Measurements from ENCODE around the gene ARL5A. TPM values are rescaled to one million over a fixed set of nuclear protein-coding genes. Genes with fewer than 3 reads are reported as not detected.

Gene ARL5A
- total and polyA plus RNA-seq, 12 donors: 8.3 to 99.0 (median 53.2) TPM

DNA sequence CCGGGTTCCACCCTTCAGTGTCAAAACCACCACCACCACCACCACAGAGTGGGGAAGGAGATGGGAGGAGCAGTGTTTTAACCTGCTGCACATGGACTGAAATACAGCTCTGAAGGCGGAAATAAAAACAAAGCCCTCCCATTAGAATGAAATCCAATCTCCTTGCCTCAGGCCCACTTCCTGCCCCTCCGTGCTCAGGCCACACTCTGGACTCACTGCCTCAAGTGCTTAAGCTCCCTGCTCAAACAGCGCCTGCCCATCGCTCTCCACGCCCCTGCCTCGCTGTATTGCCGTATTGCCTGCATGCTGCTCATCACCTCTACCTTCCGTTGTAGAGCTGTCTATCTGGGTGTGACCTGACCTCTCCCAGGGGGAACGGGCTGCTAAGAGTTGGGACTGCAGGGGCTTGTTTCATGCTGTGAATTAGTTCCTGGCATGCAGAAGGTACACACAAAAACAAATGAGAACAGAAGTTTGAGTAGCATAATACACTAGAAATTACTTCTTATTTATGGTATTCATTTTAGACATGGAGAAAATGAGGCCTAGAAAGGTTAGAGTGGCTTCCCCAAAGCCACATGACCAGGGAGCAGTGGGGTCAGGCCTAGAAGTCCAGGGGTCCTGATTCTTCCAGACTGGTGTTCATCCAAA, 62.3 kb downstream of the ARL5A start:
- intact Hi-C loops (cut with DNase I): no loop called here
- no peaks in the 10 kb centered on the region for H3K9me3 ChIP-seq (replicated peaks in 1 of 3)
- TF ChIP-seq, protein P1, sequence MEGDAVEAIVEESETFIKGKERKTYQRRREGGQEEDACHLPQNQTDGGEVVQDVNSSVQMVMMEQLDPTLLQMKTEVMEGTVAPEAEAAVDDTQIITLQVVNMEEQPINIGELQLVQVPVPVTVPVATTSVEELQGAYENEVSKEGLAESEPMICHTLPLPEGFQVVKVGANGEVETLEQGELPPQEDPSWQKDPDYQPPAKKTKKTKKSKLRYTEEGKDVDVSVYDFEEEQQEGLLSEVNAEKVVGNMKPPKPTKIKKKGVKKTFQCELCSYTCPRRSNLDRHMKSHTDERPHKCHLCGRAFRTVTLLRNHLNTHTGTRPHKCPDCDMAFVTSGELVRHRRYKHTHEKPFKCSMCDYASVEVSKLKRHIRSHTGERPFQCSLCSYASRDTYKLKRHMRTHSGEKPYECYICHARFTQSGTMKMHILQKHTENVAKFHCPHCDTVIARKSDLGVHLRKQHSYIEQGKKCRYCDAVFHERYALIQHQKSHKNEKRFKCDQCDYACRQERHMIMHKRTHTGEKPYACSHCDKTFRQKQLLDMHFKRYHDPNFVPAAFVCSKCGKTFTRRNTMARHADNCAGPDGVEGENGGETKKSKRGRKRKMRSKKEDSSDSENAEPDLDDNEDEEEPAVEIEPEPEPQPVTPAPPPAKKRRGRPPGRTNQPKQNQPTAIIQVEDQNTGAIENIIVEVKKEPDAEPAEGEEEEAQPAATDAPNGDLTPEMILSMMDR (IDR thresholded peaks at IDR 0.05): no peak
- no peak for TF ChIP-seq POLR2A (IDR thresholded peaks at IDR 0.05)
- peaks cover 0 to 8% of the 10 kb centered on the region in 2 donors for H3K4me1 ChIP-seq (replicated peaks in 1 of 2)
- H3K36me3 ChIP-seq (replicated peaks in 1 of 2): peaks cover 0 to 4% of the 10 kb centered on the region in 2 donors
- WGBS, 4 donors: 87 to 92% (median 91%) methylated on average over 10 of the region's 10 CpGs
- no peaks in the 10 kb centered on the region for H3K27me3 ChIP-seq
- H3K27ac ChIP-seq: no peak overlapping the region
- DNase-seq: no peak
- H3K4me3 ChIP-seq: no peak overlapping the region

DNA sequence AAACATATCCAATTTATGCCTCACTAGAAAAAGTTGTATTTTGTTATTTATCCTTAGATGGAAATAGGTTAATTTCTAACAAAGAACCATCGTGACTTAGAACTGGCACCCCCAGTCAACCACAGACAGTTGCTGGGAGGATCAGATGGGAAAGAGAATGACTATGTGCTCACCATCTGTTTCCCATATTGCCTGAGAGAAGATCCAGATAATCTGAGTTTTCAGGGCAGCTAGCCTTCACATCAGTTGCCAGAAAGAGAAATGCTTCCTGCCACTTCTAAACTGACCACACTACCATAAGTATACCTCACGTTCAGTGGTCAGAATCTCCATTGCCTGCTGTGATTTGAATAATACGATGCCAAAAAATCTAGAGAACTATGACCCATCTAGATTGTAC, 65.5 kb downstream of the ARL5A start:
- no peak for TF ChIP-seq POLR2A (IDR thresholded peaks at IDR 0.05)
- TF ChIP-seq, protein P1 (IDR thresholded peaks at IDR 0.05): no peak
- intact Hi-C loops (cut with DNase I): no loop called here
- no peak overlapping the region for H3K27ac ChIP-seq
- 54 to 59% (median 57%) methylated on average over 3 of the region's 3 CpGs for WGBS, 4 donors
- no peaks in the 10 kb centered on the region for H3K9me3 ChIP-seq (replicated peaks in 1 of 3)
- H3K4me3 ChIP-seq: no peak overlapping the region
- H3K36me3 ChIP-seq (replicated peaks in 1 of 2): peaks cover 0 to 4% of the 10 kb centered on the region in 2 donors
- no peak for DNase-seq
- H3K4me1 ChIP-seq (replicated peaks in 1 of 2): peaks cover 0 to 8% of the 10 kb centered on the region in 2 donors
- no peaks in the 10 kb centered on the region for H3K27me3 ChIP-seq

DNA sequence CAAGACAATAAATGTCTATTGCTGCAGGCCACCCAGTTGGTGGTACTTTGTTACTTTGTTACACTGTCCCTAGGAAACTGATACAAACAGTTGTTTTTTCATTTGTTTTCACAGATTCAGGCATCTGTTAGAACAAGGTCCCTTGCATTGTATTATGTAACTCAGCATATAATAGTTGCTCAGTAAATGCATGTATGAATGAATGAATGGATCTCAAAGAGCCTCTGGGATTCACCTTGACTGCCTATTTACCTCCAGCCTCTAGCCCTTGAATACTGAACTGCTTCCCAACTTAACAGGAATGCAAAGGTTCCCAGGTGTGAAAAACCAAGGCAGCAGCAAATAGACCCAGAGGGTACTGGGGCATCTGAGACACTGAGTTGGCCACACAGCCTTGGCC, 66.5 kb downstream of the ARL5A start:
- Histone ChIP-seq H3K27ac (no peak overlapping the region), H3K9me3 (replicated peaks in 1 of 3) (no peaks in the 10 kb centered on the region), H3K27me3 (no peaks in the 10 kb centered on the region), H3K4me3 (no peak overlapping the region), H3K36me3 (replicated peaks in 1 of 2) (peaks cover 0 to 2% of the 10 kb centered on the region in 2 donors), H3K4me1 (replicated peaks in 1 of 2) (peaks cover 0 to 3% of the 10 kb centered on the region in 2 donors)
- DNase-seq: no peak
- intact Hi-C loops (cut with DNase I): no loop called here
- TF ChIP-seq, protein P1 (IDR thresholded peaks at IDR 0.05): no peak
- TF ChIP-seq POLR2A (IDR thresholded peaks at IDR 0.05): no peak

DNA sequence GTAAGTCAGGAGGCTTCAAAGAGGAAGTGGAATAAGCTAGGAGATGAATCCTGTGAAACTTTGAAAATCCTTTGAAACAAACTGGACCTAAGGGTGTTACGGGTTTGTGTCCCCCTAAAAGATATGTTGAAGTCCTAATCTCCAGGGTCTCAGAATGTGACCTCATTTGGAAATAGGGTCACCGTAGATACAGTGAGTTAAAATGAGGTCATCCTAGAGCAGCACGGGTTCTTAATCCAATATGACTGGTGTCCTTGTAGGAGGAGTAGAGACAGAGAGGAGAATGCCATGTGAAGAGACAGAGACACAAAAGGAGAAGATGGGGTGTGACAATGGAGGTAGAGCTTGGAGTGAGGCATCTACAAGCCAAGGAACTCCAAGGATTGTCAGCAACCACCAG, 67.0 kb downstream of the ARL5A start:
- intact Hi-C loops (cut with DNase I): no loop called here
- H3K36me3 ChIP-seq (replicated peaks in 1 of 2): no peaks in the 10 kb centered on the region
- WGBS, 4 donors: 61 to 80% (median 70%) methylated on average over 3 of the region's 3 CpGs

More for the DNA sequence above, 67.0 kb downstream of the ARL5A start:
- Histone ChIP-seq H3K9me3 (replicated peaks in 1 of 3) (no peaks in the 10 kb centered on the region), H3K4me1 (replicated peaks in 1 of 2) (no peaks in the 10 kb centered on the region), H3K27ac (no peak overlapping the region), H3K4me3 (no peak overlapping the region), H3K27me3 (no peaks in the 10 kb centered on the region)
- DNase-seq: no peak
- no peak for TF ChIP-seq POLR2A (IDR thresholded peaks at IDR 0.05)
- TF ChIP-seq, protein P1 (IDR thresholded peaks at IDR 0.05): no peak

Measured in adrenal gland (tissue), 12 donors.